ENCODE measurements around the gene LSM7. TPM values are rescaled to one million over a fixed set of nuclear protein-coding genes. Genes with fewer than 3 reads are reported as not detected.

Gene LSM7
- total and polyA plus RNA-seq, 2 of the 13 experiments (the other 11 are each of a cell fraction or from before 2014, with no cell fraction given) = 140 to 205 TPM

DNA sequence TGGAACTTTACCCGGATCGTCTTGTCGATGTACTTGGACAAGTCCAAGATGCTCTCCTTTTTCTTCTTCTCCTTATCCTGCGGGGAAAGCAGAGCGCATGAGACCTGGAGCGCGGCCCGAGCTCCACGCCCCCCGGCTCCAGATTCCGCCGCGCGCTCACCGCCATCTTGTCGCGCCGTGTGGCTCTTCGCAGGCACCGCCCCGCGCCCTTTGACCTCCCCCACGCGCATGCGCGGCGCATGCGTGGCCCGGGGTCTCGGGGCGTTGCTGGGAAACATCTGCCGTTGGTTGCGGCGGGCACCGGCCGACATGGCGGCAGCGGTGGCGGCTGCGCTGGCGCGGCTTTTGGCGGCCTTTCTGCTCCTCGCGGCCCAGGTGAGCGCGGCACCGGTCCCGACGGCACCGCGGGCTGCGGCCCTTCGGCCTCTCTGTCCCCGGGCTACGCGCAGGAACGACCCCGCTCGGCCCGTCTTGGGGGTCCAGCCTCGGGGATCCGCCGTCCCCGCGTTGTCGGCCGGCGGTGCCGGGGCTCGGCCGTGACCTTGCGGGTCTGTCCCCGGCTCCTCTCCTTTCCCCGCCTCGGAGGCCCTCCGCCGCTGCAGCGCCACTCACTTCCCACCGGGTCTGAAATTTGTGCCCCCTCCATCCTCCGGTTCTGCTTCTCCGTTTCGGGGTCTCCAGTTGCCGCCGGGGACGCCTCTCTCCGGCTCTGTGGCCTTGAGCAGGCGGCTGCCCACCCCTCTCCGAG, at the start of gene LSM7, which contains the start of gene SPPL2B (continued):
- no peak for TF ChIP-seq ZNF513 (CRISPR knock-in tag; conservative IDR thresholded peaks at IDR 0.05)
- TF ChIP-seq ZNF142 (CRISPR knock-in tag; IDR thresholded peaks at IDR 0.05) = peak; percentile 46; the same call in 1 of the 2 replicates
- no peak for TF ChIP-seq ZBTB21 (CRISPR knock-in tag; IDR thresholded peaks at IDR 0.05)
- peak; percentile 45; the same call in 1 of the 2 replicates for TF ChIP-seq ZC3H13 (CRISPR knock-in tag; IDR thresholded peaks at IDR 0.05)
- TF ChIP-seq SALL2 (CRISPR knock-in tag; IDR thresholded peaks at IDR 0.05) = 0 out of 2 replicates have a peak, but pooled peaks have one; percentile 30
- no peak for TF ChIP-seq BCL6 (CRISPR knock-in tag; IDR thresholded peaks at IDR 0.05)
- TF ChIP-seq ZKSCAN8 (CRISPR knock-in tag; IDR thresholded peaks at IDR 0.05; ENCODE audit: borderline replicate concordance) = no peak
- TF ChIP-seq, protein P1, sequence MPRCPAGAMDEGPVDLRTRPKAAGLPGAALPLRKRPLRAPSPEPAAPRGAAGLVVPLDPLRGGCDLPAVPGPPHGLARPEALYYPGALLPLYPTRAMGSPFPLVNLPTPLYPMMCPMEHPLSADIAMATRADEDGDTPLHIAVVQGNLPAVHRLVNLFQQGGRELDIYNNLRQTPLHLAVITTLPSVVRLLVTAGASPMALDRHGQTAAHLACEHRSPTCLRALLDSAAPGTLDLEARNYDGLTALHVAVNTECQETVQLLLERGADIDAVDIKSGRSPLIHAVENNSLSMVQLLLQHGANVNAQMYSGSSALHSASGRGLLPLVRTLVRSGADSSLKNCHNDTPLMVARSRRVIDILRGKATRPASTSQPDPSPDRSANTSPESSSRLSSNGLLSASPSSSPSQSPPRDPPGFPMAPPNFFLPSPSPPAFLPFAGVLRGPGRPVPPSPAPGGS (CRISPR knock-in tag; IDR thresholded peaks at IDR 0.05) = no peak; the same call in 1 of the 2 replicates
- TF ChIP-seq, protein P2, sequence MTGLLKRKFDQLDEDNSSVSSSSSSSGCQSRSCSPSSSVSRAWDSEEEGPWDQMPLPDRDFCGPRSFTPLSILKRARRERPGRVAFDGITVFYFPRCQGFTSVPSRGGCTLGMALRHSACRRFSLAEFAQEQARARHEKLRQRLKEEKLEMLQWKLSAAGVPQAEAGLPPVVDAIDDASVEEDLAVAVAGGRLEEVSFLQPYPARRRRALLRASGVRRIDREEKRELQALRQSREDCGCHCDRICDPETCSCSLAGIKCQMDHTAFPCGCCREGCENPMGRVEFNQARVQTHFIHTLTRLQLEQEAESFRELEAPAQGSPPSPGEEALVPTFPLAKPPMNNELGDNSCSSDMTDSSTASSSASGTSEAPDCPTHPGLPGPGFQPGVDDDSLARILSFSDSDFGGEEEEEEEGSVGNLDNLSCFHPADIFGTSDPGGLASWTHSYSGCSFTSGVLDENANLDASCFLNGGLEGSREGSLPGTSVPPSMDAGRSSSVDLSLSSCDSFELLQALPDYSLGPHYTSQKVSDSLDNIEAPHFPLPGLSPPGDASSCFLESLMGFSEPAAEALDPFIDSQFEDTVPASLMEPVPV (CRISPR knock-in tag; IDR thresholded peaks at IDR 0.05) = peak; percentile 67; the same call in 1 of the 2 replicates
- no peak for TF ChIP-seq KDM4B (CRISPR knock-in tag; IDR thresholded peaks at IDR 0.05)
- no peak for TF ChIP-seq ARNTL (CRISPR knock-in tag; IDR thresholded peaks at IDR 0.05)
- no peak for TF ChIP-seq RNF219 (CRISPR knock-in tag; IDR thresholded peaks at IDR 0.05)
- no peak for TF ChIP-seq MZF1 (CRISPR knock-in tag; IDR thresholded peaks at IDR 0.05; ENCODE audit: borderline replicate concordance)
- no peak for TF ChIP-seq MAZ (IDR thresholded peaks at IDR 0.05; ENCODE audit: borderline replicate concordance, low read depth, low read length)
- TF ChIP-seq MAZ (CRISPR knock-in tag; IDR thresholded peaks at IDR 0.05; ENCODE audit: low read depth) = peak; percentile 40; the same call in 1 of the 2 replicates
- no peak for TF ChIP-seq TOE1 (CRISPR knock-in tag; IDR thresholded peaks at IDR 0.05)

Data from HepG2 (cell line).